ENCODE measurements around the gene SIAH3. TPM values are rescaled to one million over a fixed set of nuclear protein-coding genes. Genes with fewer than 3 reads are reported as not detected.
"Not testable (repeated sequence)": the region's sequence is repeated elsewhere in the genome, so short reads cannot be mapped to it uniquely, and the experiment has no call there.

SIAH3 gene
- total RNA-seq, 1 donor from 2014 or later, result not detected

DNA sequence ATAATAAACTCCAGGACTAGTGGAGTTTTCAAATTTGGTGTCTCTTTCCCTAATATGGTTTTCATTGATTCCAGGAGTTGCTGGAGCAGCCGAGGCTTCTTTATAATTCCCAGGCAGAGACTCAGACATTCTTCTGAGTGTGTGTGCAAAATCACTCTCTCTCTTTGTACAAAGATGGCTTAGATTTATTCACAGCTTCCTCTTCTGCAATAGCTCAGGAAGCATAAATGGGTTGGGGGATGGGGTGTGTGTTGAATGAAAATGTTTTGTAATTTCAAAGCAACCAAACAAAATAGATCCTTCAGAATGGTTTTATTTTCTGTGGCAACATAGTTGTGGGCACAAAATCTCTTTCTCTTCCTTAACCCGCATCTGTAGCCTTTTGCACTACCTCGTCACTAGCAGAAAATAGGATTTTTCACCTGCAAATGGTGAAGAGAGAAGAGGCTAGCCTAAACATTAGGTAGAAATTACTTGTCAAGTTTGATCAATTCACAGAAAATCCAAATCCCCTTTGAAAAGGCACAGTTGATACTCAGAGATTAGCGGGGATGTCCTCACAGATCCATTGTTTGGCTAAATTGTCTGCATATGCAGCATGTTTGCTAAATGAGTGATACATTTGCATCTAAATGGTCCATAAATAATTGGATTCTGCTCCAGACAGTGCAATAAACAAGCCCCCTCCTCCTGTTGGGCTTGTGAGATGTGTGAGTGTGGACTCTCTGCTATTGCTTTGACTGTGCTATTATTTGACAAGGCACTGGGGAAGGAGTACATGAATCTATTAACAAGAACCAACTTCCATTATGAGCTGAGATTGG, 82.7 kb downstream of the SIAH3 start:
- TF ChIP-seq, protein P1, sequence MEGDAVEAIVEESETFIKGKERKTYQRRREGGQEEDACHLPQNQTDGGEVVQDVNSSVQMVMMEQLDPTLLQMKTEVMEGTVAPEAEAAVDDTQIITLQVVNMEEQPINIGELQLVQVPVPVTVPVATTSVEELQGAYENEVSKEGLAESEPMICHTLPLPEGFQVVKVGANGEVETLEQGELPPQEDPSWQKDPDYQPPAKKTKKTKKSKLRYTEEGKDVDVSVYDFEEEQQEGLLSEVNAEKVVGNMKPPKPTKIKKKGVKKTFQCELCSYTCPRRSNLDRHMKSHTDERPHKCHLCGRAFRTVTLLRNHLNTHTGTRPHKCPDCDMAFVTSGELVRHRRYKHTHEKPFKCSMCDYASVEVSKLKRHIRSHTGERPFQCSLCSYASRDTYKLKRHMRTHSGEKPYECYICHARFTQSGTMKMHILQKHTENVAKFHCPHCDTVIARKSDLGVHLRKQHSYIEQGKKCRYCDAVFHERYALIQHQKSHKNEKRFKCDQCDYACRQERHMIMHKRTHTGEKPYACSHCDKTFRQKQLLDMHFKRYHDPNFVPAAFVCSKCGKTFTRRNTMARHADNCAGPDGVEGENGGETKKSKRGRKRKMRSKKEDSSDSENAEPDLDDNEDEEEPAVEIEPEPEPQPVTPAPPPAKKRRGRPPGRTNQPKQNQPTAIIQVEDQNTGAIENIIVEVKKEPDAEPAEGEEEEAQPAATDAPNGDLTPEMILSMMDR (IDR thresholded peaks at IDR 0.05; ENCODE audit: borderline replicate concordance), result no peak

DNA sequence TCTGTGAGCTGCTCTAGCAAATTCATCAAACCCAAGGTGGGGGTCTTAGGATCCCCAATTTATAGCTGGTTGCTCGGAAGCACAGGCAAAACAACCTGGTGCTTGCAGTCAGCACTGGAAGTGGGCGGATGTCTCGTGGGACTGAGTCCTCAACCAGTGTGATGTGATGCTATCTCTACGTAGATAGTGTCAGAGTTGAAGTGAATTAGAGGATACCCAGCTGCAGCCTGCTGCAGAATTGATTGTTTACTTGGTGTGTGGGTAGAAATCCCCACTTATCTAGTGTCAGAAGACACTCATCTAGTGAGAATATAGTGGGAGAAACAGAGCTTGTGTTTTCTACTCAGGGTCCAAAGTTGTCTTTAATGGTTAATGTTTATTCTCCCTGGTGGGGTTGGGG, 86.1 kb downstream of the SIAH3 start:
- peaks cover 14% of the 10 kb centered on the region for H3K27me3 ChIP-seq (ENCODE audit: low read depth)
- no peak overlapping the region for H3K4me3 ChIP-seq
- no peak for DNase-seq
- intact Hi-C loops (cut with micrococcal nuclease), result no loop called here
- H3K9me3 ChIP-seq (replicated peaks), result no peaks in the 10 kb centered on the region
- no peaks in the 10 kb centered on the region for H3K4me1 ChIP-seq
- H3K27ac ChIP-seq (replicated peaks), result no peak overlapping the region
- TF ChIP-seq, protein P1 (IDR thresholded peaks at IDR 0.05; ENCODE audit: borderline replicate concordance), result no peak
- H3K36me3 ChIP-seq, result no peaks in the 10 kb centered on the region

More for the DNA sequence above, 82.7 kb downstream of the SIAH3 start:
- H3K4me1 ChIP-seq, result no peaks in the 10 kb centered on the region
- no peak overlapping the region for H3K4me3 ChIP-seq
- no peak overlapping the region for H3K27ac ChIP-seq (replicated peaks)
- DNase-seq, result no peak
- H3K27me3 ChIP-seq (ENCODE audit: low read depth), result peaks cover 7% of the 10 kb centered on the region
- no peaks in the 10 kb centered on the region for H3K9me3 ChIP-seq (replicated peaks)
- H3K36me3 ChIP-seq, result no peaks in the 10 kb centered on the region
- intact Hi-C loops (cut with micrococcal nuclease), result no loop called here

DNA sequence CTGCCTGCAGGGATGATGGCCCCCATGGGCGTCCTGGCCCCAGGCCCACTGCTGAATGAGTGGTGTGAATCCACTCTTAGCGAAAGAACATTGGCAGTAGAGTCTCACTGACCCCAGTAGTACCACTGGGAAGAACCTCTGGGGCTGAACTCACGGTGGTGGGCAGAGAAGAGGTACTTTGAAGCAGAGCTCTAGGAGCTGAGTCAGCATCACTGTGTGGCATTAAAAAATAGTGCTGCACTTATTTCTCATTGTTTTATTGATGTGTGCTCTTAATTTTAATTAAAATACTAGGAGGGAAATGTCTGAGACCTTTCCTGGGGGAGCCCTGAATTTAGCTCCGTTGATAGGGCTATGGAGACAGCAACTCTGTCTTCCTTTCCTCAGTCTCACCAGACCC, 88.1 kb downstream of the SIAH3 start:
- TF ChIP-seq, protein P1 (IDR thresholded peaks at IDR 0.05; ENCODE audit: borderline replicate concordance), result no peak
- H3K27ac ChIP-seq (replicated peaks), result no peak overlapping the region

DNA sequence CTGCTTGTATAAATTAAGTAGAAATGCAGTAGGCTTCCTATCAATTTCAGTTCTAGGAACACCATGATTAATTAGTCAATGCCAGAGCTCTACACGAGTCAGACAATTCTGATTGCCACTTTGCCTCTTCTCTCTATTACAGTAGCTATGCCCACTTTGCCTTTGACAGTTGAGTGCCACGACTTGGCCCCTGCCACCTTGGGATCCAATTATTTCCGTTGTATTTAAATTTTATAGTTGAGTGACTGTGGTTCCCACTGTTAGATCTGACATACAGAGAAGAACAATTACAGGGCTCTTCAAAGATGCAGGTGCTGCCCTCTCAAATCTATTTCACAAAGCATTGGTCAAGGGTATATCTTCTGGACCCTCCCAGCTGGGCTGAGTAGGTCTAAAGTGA, 94.0 kb downstream of the SIAH3 start:
- intact Hi-C loops (cut with micrococcal nuclease); DNase-seq; H3K27me3 ChIP-seq (ENCODE audit: low read depth); H3K27ac ChIP-seq (replicated peaks); H3K4me1 ChIP-seq; H3K4me3 ChIP-seq; H3K36me3 ChIP-seq: not testable (repeated sequence)
- H3K9me3 ChIP-seq (replicated peaks), result peaks cover 29% of the 10 kb centered on the region

More for the DNA sequence above, 88.1 kb downstream of the SIAH3 start:
- H3K9me3 ChIP-seq (replicated peaks), result peaks cover 7% of the 10 kb centered on the region
- H3K4me3 ChIP-seq, result no peak overlapping the region
- peaks cover 14% of the 10 kb centered on the region for H3K27me3 ChIP-seq (ENCODE audit: low read depth)
- no peaks in the 10 kb centered on the region for H3K36me3 ChIP-seq
- intact Hi-C loops (cut with micrococcal nuclease), result no loop called here
- H3K4me1 ChIP-seq, result no peaks in the 10 kb centered on the region
- no peak for DNase-seq

DNA sequence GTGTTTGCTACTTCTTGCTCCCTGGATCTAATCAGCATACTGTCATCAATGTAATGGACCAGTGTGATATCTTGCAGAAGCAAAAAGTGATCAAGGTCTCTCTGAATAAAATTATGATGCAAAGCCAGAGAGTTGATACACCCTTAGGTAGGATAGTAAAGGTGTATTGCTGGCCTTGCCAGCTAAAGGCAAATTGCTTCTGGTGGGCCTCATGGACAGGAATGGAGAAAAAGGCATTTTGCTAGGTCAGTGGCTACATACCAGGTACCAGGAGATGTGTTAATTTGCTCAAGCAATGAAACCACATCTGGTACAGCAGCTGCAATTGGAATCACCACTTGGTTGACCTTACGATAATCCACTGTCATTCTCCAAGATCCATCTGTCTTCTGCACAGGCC, 95.1 kb downstream of the SIAH3 start:
- H3K4me1 ChIP-seq; H3K4me3 ChIP-seq; H3K36me3 ChIP-seq; H3K27me3 ChIP-seq (ENCODE audit: low read depth); intact Hi-C loops (cut with micrococcal nuclease); H3K27ac ChIP-seq (replicated peaks); DNase-seq: not testable (repeated sequence)
- H3K9me3 ChIP-seq (replicated peaks), result peaks cover 29% of the 10 kb centered on the region

DNA sequence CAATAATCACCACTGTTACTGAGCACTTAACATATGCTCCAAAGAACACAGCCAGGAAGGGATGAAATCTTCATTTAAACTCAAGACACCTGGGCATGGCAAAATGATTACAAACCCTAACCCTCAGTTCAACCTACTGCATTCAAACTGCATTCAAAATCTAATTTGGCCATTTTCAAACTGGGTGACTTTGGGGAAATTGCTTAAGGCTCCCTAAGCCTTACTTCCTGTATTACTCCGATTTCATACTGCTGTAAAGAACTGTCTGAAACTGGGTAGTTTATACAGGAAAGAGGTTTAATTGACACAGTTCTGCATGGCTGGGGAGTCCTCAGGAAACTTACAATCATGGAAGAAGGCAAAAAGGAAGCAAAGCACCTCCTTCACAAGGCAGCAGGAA, 99.0 kb downstream of the SIAH3 start:
- intact Hi-C loops (cut with micrococcal nuclease), result no loop called here
- Histone ChIP-seq H3K27ac (replicated peaks) (no peak overlapping the region), H3K4me1 (peaks cover 11% of the 10 kb centered on the region), H3K27me3 (ENCODE audit: low read depth) (no peaks in the 10 kb centered on the region), H3K36me3 (no peaks in the 10 kb centered on the region), H3K4me3 (no peak overlapping the region), H3K9me3 (replicated peaks) (peaks cover 12% of the 10 kb centered on the region)
- TF ChIP-seq, protein P1 (IDR thresholded peaks at IDR 0.05; ENCODE audit: borderline replicate concordance), result no peak
- no peak for DNase-seq

All from left ventricle myocardium inferior (tissue), 1 donor.